Measurements from ENCODE around the gene NRP1.

NRP1 gene

DNA sequence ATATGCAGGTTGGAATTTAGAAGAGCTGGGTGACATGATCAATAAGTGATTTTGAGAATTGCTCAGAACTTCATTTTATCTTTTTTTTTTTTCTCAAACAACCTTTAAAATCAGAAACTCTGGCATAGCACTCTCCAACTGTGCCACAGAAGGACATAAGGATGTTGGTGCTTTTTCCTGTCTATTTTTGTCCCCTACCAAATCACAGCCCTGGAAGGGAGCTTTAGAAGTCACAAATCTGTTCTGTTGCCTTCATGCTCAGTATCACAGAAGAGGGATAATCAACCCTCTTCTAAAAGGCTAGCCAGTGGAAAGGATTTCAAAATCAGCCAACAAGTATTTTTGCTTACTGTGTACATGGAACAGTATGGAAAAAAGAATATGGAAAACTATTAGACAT is 14.8 kb upstream of the NRP1 start:
- no peak for DNase-seq (ENCODE audit: low read depth in 2 of 2)

DNA sequence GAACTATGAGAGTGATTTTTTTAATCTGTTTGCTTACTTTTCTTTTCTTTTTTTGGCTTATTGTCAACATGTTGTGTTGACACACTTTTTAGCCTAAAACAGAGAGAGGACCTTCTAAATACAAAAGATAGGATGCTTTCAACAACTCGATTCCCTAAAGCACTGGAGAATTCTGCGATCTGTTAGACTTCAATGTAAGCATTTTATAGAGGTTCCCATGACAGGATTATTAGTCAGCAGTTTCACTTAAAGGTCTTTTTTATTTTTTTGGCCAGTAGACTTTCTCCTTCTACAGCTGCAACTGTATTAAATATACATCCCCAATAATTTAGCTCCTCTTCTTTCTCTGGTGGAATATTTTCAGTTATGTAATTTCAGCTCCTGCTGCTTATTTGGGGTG is 12.7 kb upstream of the NRP1 start:
- no peak for DNase-seq (ENCODE audit: low read depth in 2 of 2)

DNA sequence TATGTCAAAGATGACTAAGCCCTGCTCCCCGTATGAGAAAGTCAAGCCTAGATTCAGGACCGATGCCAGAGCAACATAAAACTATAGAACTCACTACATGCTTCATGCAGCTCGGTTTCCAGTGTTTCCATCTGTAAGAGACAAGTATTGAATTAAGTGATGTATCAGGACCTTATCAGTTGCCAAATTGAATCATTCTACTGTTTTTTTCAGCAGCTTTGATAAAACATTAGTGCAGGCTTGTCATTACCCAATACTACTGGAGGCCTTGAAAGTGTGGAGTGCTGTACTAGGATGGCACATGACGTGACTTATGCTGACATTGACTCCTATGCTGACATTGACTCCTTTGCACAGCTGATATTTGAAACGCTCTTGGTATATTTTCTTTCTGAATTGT is 10.8 kb upstream of the NRP1 start:
- DNase-seq (ENCODE audit: low read depth in 2 of 2) = no peak

DNA sequence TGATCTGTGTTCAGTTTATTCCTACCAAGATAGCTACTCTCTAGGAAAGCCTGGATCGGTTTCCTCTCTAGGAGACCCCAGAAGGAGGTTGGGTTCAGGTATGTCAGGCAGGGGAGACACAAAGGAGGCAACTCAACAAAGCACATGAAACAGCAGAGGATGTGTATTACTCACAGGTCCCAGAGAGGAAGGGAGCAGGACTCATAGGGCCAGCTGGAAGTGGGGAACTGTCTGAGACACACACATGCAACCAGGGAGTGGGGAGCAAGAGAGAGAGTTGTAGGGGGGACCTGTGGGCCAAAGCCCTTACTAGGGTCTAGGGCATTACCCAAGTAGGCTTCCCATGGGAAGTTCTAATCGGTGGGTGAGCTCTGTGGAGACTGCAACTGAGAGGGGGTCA is 10.2 kb upstream of the NRP1 start:
- no peak for DNase-seq (ENCODE audit: low read depth in 2 of 2)

DNA sequence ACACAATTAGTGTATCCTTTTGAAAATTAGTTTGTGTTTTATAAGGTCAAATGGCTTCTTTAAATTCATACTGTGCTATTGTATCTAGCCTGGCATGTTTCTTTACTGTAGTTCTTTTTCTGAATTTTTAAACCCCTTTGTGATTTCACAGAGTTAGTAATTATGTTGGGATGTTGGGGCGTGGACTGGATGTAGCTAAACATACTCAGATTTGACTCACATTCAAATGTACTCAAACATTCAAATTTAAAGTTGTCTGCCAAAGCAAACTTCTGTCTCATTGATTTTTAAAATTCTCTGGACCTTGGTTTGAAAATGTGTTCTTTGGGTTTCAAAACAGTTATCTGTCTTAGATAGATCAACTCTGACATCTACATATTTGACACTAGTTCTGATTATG is 7.2 kb upstream of the NRP1 start:
- no peak for DNase-seq (ENCODE audit: low read depth in 2 of 2)

DNA sequence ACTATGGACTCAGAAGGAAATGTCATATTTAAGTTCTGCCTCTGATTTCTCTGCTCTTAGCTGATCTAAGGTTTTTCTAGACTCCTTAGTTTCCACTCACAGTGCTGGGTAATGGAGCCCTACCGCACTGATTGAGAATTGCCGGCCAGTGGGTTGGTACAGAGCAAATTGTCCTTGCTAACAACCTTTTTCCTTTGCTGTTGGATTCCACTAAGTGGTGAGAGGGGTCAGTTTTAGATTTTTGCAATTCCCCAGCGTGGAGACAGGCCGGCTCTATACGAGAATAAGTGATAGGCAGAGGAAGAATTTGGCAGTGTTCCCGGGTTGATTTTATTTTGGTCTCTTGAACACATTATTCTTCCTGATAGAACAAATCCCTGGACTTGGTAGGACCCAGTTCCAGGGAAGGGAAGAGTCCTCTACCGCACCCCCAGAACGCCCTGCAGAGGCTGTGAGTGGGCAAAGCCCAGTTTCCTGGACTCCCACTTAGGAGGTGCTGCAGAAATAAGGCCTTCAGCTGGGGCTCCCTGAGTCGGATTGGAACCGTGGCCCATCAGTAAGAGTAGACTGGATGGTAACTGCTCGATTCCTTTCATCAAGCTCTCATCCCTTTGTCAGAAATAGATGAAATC is 3.0 kb upstream of the NRP1 start:
- no peak for DNase-seq (ENCODE audit: low read depth in 2 of 2)

DNA sequence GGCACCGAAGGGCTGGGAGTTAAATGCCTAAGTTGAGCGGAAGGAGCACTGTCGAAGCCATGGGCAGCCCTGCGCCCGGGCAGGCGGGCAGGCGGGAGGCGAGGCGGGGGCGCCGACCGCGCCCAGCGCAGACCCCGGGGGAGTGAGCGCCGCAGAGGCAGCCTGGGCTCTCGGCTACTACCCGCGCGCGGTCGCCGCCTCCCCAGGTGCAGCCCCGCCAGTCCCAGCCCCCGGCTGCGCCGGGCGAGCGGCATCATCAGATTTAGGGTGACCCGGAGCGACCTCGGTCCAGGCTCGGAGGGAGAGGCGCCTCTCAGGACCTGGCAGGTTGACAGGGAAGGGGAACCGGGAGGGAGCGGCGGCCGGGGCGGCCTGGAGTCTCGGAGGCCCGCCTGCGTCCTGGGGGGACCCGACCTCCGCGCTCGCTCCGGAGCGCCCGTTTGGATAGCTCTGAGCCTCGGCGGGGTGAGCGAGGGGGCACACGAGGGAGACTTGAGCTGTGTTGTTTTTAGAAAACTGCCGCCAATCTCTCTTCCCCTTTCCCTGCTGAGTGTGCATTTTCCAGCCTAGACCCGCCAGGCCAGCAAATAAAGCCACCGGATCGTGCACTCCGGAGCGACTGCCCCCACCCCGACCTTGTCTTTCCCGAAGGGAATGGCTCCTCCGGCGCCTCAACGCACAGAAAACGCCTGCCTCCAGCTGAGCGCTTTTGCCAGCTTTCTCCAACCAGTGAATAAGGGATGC is 2.3 kb upstream of the NRP1 start:
- DNase-seq (ENCODE audit: low read depth in 2 of 2) = no peak

DNA sequence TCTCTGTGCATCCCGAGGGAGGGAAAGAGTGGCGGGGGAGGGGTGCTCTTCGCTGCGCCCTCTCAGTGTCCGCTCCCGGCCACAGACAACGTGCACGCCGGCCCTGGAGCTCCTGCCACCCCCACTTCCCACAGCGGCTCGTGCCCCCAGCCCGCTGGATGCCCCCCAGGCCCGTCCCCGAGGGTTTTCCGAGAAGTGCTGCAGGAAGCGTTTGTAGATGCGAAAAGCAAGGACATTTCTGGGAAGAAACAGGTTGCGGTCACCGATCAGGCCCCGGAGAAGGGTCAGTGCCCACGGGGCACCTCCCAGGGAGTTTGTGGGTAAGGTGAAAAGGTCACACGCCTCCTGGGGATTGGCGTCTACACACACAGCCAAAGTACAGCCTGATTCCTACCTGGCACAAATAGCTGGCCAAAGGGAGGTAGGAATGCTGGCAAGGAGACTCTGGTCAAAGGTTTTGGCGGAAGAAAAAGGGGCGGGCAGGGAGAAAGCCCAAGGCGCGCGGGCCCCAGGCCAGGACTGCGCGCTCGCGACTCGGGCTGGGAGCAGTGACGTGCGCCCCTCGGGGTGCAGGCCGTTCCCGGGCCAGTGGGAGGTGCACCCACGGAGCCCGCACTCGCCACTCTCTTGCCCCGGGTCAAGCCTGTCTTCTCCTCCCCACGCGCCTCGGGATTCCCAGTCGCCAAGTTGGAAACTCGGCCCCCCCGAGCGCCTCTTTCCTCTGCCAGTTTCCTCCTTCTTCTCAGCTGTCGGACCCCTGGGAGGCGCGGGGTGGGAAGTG is 1.5 kb upstream of the NRP1 start:
- no peak for DNase-seq (ENCODE audit: low read depth in 2 of 2)

DNA sequence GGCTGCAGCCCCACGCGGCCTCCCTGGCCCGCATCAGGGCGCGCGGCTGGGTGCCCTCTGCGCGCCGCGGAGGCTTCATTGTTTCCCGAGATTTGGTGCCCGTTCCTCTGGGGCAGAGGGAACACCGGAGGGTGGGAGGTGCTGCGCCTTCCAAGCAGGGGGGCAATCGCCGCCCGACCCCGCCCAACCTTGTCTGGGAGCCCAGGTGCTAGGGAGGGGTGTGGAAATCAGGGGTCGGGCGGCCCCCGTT is 1.0 kb upstream of the NRP1 start:
- DNase-seq (ENCODE audit: low read depth in 2 of 2) = no peak

DNA sequence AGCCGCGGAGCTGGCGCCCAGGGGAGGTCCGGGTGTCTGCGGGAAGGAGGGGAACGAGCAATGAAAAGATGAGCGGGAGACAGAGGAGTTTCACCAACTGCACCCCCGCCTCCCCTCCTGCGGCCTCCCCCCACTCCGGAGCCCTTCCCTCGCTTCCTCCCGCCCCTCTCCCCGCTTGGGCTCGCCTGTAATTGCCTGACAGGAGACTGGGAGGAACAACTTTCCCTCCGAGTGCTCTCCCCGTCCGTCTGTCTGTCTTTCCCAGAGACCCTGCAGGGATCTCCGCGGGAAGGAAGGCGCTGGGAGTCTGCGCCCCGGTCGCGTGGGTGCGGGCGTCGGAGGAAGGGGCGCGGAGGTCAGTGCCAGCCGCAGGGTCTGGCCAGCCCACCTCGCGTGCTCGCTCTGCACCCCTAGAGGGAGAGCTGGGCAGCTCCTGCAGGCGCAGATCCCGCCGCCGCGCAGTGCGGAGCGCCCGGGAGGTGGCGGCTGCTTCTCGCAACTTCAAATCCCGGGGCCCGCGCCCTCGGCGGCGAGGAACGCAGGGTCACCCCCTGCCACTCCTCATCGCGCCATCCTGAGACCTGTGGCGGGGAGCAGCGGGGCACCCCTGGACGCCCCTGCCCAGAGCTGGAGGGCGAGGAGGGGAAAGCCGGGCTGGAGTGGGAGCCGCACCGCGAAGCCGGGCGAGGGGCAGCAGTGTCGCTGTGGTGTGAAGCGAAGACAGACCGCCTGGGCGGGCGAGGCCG is 511 bp upstream of the NRP1 start:
- DNase-seq (ENCODE audit: low read depth in 2 of 2) = no peak

DNA sequence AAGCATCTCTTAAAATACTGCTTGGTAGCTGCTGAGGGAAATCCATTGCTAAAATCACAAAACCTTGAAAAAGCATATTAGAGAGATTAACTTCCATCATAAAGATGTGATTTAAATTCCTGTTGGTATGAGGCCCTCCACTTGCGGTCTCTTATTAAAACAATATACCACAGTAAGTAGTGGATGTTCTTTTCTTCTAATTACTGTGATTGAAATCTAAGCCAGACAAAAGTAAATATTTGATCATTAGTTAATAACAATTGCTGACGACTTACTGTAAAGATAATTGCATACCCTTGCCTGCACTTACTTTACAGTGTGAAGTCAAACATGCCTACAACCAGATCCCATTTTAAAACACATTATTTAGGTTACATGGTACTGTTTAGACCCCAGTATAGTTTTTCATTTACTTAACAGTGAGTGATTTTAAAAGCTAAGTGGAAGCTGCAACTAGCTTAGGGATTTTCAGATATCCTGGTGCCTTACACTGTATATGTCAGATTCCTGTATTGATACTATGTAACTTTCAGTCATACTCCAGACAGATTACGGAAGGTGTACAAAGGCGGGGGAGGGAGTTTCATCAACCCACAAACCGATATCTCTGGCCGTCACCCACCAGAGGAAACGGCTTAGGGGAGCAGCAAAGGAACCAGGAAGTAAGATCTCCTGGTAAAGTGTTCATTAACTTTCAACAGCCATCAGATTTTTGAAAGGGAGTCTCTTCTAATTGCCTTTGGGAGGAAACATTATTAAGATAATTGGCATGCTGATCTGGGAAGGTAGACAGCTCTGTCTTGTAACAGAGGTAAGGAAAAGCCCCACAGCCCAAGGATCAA is 986 bp downstream of the NRP1 start:
- no peak for DNase-seq (ENCODE audit: low read depth in 2 of 2)

DNA sequence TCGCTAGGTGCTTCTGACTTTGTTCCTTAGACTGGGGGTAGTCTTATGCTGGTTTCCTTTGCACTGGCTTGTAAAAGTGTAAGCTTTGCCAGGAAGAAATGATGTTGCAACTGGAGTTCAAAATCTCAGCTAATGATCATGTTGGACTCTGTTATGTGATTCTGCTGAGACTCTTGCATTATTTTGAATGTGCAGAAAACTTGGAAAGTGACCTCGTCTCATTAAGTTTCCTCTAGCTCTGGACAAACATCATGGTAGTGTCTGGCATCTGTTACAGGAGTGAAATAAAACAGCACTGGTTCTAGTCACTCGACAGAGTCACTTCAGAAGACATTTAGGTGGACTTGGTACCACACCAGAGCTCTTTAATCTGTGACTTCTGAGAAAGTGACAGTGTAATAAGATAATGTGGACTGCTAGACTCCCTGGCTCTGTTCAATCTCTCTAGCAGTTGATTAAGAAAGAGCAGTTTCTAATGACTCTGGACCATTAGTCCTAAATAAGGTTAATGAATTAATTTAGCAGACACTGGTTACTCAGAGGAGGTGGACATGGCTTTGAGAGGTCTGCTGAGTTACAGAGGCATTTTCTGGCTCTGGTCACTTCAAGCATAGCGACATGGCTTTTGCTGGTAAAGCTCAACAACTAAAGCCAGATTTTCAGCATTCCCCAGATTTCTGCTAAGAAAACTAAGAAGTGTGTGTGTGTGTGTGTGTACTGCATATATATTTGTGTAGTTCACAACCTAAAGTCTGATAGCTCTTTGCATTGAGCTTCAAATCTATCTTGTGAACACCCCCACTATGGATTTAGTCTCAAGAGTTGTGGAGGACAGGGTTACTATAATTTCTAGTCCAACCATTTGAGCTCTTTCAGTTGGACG is 2.0 kb downstream of the NRP1 start:
- DNase-seq (ENCODE audit: low read depth in 2 of 2) = no peak

DNA sequence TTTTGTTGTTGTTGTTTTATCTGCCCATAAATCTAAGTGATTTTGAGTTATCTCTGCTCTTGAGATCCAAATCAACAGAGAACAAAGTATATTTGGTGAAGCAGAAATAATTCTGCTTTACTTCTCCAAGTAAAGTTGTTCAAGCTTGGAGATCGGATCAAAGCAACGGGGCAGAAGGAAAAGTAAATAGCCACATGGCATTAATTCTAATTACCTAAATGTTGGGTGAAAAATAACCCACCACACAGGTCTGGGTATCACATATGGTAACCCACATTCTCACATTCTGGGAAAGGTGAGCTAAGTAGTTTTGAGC is 3.1 kb downstream of the NRP1 start:
- DNase-seq (ENCODE audit: low read depth in 2 of 2) = no peak

DNA sequence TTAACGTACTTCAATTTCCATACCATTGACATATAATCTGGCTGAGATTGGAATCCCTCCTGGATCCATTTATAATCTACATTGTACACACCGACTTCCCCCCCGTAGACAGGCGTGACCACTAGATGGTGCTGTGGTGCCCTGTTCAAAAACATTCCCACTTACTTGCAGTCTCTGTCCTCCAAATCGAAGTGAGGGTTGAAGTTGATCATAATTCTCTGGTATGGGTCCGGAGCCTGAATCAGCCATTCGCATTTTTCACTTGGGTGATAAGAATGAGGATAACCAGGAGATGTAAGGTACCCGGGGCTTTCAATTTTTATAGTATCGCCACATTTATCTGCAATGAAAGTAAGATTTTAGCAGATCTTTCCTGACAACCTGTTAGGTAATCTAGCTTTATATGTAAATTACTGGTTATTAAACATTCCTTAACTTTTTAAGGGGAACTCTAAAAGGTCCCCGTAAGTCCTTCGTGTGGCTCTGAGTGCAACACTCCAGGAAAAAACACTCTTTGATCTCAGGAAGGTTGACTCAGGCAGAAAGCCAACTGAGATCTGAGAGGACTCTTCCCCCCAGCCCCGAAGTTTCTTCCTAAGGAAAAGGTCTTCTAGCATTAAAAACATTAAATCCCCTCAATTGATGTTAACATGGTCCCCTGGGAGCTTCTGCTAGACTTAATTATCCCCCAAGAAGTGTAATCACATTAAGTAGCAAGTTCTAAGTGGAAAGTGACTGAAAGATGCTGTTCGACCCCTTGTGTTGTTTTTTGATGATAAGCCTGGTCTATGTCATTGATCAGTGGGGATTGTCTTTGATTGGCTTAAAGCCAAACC is 3.7 kb downstream of the NRP1 start:
- peak; percentile 54 to 68 for DNase-seq (ENCODE audit: low read depth in 2 of 2)

DNA sequence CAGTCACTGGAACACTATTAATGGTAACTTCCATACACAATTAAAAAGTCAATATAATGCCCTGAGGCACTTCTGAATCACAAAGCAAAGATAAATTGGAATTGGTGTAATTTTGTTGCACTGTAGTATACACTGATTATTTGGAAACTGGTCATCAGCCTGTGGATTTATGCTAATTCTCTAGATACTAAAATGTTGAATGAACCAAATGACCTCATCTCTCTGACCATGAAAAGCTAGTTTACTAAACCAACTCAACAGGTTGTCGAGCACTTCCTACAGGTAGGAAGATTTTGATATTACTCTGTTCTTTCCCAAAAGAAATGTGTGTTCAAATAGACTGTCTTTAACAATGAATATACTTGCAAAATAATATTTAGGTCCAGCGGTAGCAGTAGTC is 5.3 kb downstream of the NRP1 start:
- DNase-seq (ENCODE audit: low read depth in 2 of 2) = no peak

DNA sequence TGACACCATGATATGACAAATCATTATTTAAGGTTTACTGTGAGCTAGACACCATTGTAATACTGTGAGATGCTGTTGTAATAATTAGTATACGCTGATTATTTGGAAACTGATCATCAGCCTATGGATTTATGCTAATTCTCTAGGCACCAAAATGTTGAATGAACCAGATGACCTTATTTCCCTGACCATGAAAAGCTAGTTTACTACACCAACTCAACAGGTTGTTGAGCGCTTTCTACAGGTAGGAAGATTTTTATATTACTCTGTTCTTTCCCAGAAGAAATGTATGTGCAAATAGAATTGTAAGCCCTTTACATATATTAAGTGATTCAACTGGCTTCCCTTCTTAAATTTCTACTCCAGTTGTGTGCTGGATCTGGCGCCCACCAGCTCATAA is 6.2 kb downstream of the NRP1 start:
- DNase-seq (ENCODE audit: low read depth in 2 of 2) = no peak

DNA sequence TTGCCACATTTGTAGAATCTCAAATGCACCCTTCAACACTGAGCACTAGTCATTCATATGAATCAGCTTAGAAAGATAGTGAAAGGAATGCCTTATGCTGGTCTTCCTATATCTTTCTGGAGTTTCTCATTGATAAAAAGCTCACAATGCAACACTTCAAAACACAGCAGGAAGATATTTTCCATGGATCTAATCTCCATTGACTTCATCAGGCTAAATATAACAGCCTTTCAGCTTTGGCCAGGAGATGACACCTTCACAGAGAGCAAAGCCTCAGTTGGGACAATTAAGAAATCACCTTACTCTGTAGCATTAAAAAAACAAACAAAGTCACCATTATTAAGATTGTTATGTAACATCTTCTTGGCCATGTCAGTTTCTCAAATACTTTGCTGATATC is 6.7 kb downstream of the NRP1 start:
- no peak for DNase-seq (ENCODE audit: low read depth in 2 of 2)

DNA sequence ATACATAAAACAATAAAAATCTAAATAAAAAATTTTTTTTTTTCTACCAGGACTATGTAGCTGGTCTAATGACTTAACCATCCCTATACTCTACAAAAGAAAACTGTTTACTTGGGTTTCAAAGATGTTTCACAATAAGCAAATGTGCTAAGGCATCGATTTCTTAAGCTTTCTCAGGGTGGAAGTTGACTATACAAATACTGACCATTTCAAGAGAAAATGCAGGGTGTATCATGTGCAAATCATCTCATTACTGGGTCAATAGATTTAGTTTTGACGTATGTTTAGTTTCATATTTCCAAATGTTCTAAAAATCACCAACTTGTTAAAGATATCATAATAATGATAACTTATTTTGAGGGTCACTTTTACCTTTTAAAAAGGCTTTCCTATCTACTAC is 7.5 kb downstream of the NRP1 start:
- DNase-seq (ENCODE audit: low read depth in 2 of 2) = no peak

DNA sequence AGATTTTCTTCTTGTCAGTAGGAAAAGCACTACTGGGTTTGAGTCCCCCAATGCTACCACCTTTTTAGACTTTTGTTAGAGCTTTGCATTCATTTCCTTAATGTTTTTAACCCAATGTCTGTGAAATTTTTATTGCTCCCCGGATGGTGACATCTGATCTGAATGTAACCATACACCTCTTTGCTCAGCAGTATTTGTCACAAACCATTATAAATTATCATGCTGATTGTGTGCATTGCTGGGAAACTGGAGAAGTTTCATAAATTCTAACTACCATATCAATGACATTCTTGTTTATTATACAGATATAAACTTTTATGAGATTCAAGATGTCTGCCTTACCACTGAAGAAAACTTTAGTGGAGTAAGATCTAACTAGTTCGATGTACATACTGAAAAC is 8.5 kb downstream of the NRP1 start:
- DNase-seq (ENCODE audit: low read depth in 2 of 2) = no peak

DNA sequence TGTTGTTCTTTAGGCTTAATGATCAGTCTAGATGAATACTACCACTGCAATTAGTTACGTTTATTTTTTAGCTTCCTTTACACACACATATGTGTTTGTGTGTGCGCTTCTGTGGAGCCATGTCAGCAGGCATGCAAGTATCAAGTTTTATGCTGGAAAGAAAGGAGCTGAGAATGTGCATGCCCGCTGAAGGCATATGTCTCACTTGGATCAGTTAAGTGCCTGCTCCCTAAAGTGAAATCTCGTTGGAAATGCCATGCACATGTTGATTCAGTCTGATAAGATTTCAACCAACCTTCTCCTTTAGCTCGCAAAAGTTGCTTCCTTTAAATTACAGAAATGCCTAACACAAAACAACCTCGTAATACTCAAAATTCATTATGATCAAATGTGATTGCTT is 10.7 kb downstream of the NRP1 start:
- DNase-seq (ENCODE audit: low read depth in 2 of 2) = no peak
